Upper lobe of left lung (tissue), 6 donors: ENCODE measurements around the gene POLA1. TPM values are rescaled to one million over a fixed set of nuclear protein-coding genes. Genes with fewer than 3 reads are reported as not detected.

Source experiments
- ATAC-seq, 2 donors: fragments of 200-7000 bp; cut with Tn5 transposase; one replicate each; pipeline ENCODE4 v1.9.1; 2022; ENCODE audit warnings: mild to moderate bottlenecking in 2 of 2, moderate library complexity in 2 of 2; ENCODE audit not compliant: low FRiP score in 2 of 2
- DNase-seq, 2 donors: peaks; one replicate each; pipeline ENCODE4 v3.0.0-alpha.2; 2019 to 2020
- H3K27ac ChIP-seq, 4 donors: fragments of 200-600 bp; sonication (generic); one replicate each; pipeline ENCODE4 v1.5.1; 2016 to 2019
- H3K27me3 ChIP-seq, 4 donors: fragments of 200-600 bp; sonication (generic); one replicate each; pipeline ENCODE4 v1.5.1; 2017 to 2019
- H3K36me3 ChIP-seq, 4 donors: fragments of 200-600 bp; sonication (generic); one replicate each; pipeline ENCODE4 v1.5.1; 2016 to 2019
- H3K4me1 ChIP-seq, 4 donors: fragments of 200-600 bp; sonication (generic); one replicate each; pipeline ENCODE4 v1.5.1; 2018 to 2019
- H3K4me3 ChIP-seq, 4 donors: fragments of 200-600 bp; sonication (generic); one replicate each; pipeline ENCODE4 v1.5.1; 2017 to 2019; ENCODE audit warnings: mild to moderate bottlenecking in 2 of 4, moderate library complexity in 1 of 4
- H3K9me3 ChIP-seq, 4 donors: fragments of 200-600 bp; sonication (generic); one replicate each; pipeline ENCODE4 v1.5.1; 2018 to 2019
- CTCF ChIP-seq, 6 experiments: fragments of 450-650 bp in 4 of 6; fragments of 200-600 bp in 2 of 6; sonication (generic) in 2 of 6; IDR thresholded peaks; one replicate each; pipeline ENCODE4 v1.5.1; 2016 to 2019; ENCODE audit warnings: antibody characterized with exemption in 6 of 6
- EP300 ChIP-seq, 4 donors: sonication (generic); formaldehyde crosslinking; IDR thresholded peaks; one replicate each; pipeline ENCODE4 v1.5.1; 2017; ENCODE audit warnings: antibody characterized with exemption in 4 of 4, control low read depth in 2 of 4
- POLR2A ChIP-seq, 4 donors: fragments of 450-650 bp; IDR thresholded peaks; one replicate each; pipeline ENCODE4 v1.5.1; 2016 to 2017; ENCODE audit warnings: antibody characterized with exemption in 4 of 4, mild to moderate bottlenecking in 2 of 4
- POLR2AphosphoS5 ChIP-seq, 2 donors: sonication (generic); formaldehyde crosslinking; IDR thresholded peaks; one replicate each; pipeline ENCODE4 v1.5.1; 2017; ENCODE audit warnings: antibody characterized with exemption in 2 of 2
- WGBS, 2 donors: methylation state at CpG; one replicate each; pipeline ENCODE4 v1.1.5; 2017 to 2018; 5-methylcytosine and 5-hydroxymethylcytosine counted together
- total RNA-seq, 6 donors: library from RNA; depleted of rRNA in 4 of 6; stranded (reverse); fragments of >200 nt in 4 of 6; gene quantifications; one replicate each; pipeline versions ENCODE4 v1.1.0 to v1.2.1, GENCODE V29; 2016 to 2021
- donor health status: DM: no; HTN: no; CAD: no; lungs with moderate emphysema.
- donor health status: DM: no; HTN: yes; CAD: no; lungs with severe emphysema.

POLA1 gene
- total RNA-seq, 6 donors from 2014 or later: 6.3 to 15.7 (median 8.9) TPM

GRCh38 chrX:25018682-25019081 lies 325.0 kb downstream of the POLA1 start:
- 26 to 29% methylated on average over 3 of the region's 3 CpGs for WGBS, 2 donors
- peaks cover 0 to 69% (median 12%) of the 10 kb centered on the region in 4 donors for H3K27me3 ChIP-seq
- H3K36me3 ChIP-seq: no peaks in the 10 kb centered on the region
- no peak overlapping the region for H3K4me3 ChIP-seq
- no peak overlapping the region for H3K27ac ChIP-seq
- no peaks in the 10 kb centered on the region for H3K9me3 ChIP-seq
- no peak for TF ChIP-seq POLR2A (IDR thresholded peaks at IDR 0.05)
- TF ChIP-seq CTCF (IDR thresholded peaks at IDR 0.05): no peak
- no peak for TF ChIP-seq POLR2AphosphoS5 (IDR thresholded peaks at IDR 0.05)
- TF ChIP-seq EP300 (IDR thresholded peaks at IDR 0.05): no peak
- DNase-seq (no peak), ATAC-seq (no peak)
- peaks cover 7 to 23% (median 21%) of the 10 kb centered on the region in 4 donors for H3K4me1 ChIP-seq

- H3K9me3 ChIP-seq: no peaks in the 10 kb centered on the region
- H3K4me3 ChIP-seq: no peak overlapping the region
- peaks cover 0 to 61% (median 9%) of the 10 kb centered on the region in 4 donors for H3K27me3 ChIP-seq
- H3K36me3 ChIP-seq: no peaks in the 10 kb centered on the region
- TF ChIP-seq POLR2A (IDR thresholded peaks at IDR 0.05) (no peak), POLR2AphosphoS5 (IDR thresholded peaks at IDR 0.05) (no peak), CTCF (IDR thresholded peaks at IDR 0.05) (no peak), EP300 (IDR thresholded peaks at IDR 0.05) (no peak)
- 10 to 23% methylated on average over 2 to 22 of the region's 22 CpGs for WGBS, 2 donors
- DNase-seq: no peak
- H3K27ac ChIP-seq: no peak overlapping the region
- no peak for ATAC-seq
- H3K4me1 ChIP-seq: peaks cover 7 to 22% (median 21%) of the 10 kb centered on the region in 4 donors
These were observed 326.1 kb downstream of the POLA1 start for GRCh38 chrX:25019707-25020390.

- peaks cover 0 to 55% (median 7%) of the 10 kb centered on the region in 4 donors for H3K27me3 ChIP-seq
- peak overlapping the region in 1 of 4 donors; percentile 5 for H3K4me3 ChIP-seq
- no peak for ATAC-seq
- no peaks in the 10 kb centered on the region for H3K9me3 ChIP-seq
- WGBS, 2 donors: 31% methylated on average over 27 of the region's 27 CpGs; no CpG with 5 or more reads in 1 of the 2 donors
- TF ChIP-seq POLR2AphosphoS5 (IDR thresholded peaks at IDR 0.05) (no peak), CTCF (IDR thresholded peaks at IDR 0.05) (no peak), POLR2A (IDR thresholded peaks at IDR 0.05) (no peak)
- no peak for DNase-seq
- H3K36me3 ChIP-seq: no peaks in the 10 kb centered on the region
- peaks cover 7 to 21% (median 19%) of the 10 kb centered on the region in 4 donors for H3K4me1 ChIP-seq
- no peak overlapping the region for H3K27ac ChIP-seq
These were observed 326.7 kb downstream of the POLA1 start for GRCh38 chrX:25020391-25020904.

- ATAC-seq (peak in 1 of 2 donors; percentile 37), DNase-seq (peak in 1 of 2 donors; percentile 83)
- WGBS, 2 donors: 3 to 16% methylated on average over 14 to 35 of the region's 35 CpGs
- Histone ChIP-seq H3K27ac (no peak overlapping the region), H3K36me3 (no peaks in the 10 kb centered on the region), H3K9me3 (no peaks in the 10 kb centered on the region), H3K27me3 (peaks cover 0 to 49% (median 7%) of the 10 kb centered on the region in 4 donors), H3K4me3 (peak overlapping the region in 1 of 4 donors; percentile 5), H3K4me1 (peaks cover 7 to 16% (median 15%) of the 10 kb centered on the region in 4 donors)
- TF ChIP-seq POLR2A (IDR thresholded peaks at IDR 0.05) (no peak), CTCF (IDR thresholded peaks at IDR 0.05) (peak in 4 of 6 experiments; percentile 16 to 43 (median 29))
These were observed 327.3 kb downstream of the POLA1 start for GRCh38 chrX:25020905-25021449.
